Ammon's horn (tissue), 1 donor: ENCODE measurements around the gene KRT40.

ENCODE experiments used
- DNase-seq: peaks from one replicate; pipeline ENCODE4 v3.0.0-alpha.2; 2016; ENCODE audit warnings: low spot score

The KRT40 gene

DNA sequence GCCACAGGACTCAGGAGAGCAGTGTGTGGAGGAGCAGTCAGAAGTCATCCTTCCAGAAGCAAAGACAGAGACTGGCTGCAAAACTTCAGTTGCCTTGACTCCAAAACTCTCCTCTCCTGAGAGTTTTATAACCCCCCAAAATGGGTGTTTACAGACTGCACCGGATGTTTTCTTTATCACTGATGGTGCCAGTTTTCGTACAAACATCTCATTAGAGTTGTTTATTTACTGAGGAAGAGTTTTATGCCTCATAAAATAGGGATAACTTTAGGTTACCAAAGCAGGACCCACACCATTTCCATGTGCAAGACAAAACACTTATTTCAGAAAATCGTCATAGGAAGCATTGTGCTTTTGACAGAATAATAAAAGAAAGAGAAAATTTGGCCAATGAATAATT lies at the start of gene KRT40:
TSS of gene KRT40 (minus strand) at position 101 of the 400 bp plus-strand sequence. CDS start at position 48, 53 bp downstream.
- no peak for DNase-seq

DNA sequence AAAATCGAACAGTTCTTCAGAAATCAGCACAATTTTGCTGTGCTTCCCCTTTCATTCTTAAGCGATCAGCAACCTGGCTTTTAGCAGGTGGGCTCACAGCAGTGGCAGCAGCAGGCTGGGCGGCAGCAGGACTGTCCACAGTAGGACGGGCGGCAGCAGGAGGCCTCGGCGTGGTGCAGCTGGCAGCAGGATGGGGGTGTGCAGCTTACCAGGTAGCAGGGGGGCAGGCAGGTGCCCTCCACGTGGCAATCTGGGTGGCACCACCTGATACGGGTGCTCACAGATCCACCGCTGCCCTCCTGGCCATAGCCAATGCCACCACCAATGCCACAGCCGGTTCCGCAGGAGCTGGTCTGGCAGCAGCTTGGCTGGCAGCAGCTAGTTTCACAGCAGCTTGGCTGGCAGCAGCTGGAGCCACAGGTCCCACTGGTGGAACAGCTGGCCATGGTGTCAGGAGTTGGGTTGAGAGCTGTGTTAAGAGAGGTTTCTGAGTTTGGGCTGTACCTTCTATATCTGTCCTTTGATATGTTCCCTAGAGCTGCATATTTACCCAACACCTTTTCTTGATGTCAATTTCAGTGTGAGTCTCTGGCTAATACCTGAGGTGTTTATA lies 45.6 kb upstream of the KRT40 start, which contains the start of gene KRTAP1-4:
TSS of gene KRTAP1-4 (minus strand) at position 563 of the 613 bp plus-strand sequence. CDS start at position 446, 117 bp downstream.
- no peak for DNase-seq

DNA sequence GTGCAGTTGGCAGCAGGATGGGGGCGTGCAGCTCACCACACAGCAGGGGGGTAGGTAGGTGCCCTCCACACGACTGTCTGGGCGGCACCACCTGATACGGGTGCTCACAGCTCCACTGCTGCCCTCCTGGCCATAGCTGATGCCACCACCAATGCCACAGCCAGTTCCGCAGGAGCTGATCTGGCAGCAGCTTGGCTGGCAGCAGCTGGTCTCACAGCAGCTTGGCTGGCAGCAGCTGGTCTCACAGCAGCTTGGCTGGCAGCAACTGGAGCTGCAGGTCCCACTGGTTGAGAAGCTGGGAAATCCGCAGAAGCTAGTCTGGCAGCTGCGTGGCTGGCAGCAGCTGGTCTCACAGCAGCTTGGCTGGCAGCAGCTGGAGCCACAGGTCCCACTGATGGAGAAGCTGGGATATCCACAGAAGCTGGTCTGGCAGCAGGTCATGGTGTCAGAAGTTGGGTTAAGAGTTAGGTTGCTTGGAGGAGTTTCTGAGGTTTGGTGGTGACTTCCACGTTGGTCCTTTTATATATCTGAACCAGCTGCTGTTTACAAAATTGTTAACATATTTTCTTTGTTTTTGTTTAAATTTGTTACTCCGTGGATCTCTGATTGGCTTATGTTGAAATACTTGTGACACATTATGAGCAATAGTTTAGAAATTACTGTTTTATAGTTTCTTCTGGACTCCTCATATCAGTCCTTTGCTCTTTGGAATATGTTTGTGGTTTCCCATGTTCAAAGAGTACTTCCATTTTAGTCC lies 42.8 kb upstream of the KRT40 start, which contains the start of gene KRTAP1-5:
TSS of gene KRTAP1-5 (minus strand) at position 494 of the 757 bp plus-strand sequence. CDS start at position 441, 53 bp downstream.
- no peak for DNase-seq

DNA sequence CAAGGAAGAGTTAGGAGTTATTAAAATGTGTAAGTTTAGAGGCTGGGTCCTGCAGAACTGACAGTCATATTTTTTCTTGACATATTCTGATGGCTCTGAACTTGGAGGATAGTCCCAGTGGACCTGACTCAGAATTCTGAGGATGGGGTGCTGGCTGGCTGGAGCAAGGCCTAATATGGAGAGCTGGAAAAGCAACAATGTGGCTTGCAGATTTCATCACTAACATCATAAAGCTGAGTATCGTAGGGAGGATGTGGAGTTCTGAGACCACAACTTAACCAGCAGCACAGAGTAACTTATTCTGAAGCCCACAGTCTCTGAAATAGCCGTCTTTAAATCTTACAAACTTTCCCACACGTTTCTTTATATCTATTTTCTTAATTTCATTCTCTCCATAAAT lies 40.6 kb upstream of the KRT40 start:
- no peak for DNase-seq

DNA sequence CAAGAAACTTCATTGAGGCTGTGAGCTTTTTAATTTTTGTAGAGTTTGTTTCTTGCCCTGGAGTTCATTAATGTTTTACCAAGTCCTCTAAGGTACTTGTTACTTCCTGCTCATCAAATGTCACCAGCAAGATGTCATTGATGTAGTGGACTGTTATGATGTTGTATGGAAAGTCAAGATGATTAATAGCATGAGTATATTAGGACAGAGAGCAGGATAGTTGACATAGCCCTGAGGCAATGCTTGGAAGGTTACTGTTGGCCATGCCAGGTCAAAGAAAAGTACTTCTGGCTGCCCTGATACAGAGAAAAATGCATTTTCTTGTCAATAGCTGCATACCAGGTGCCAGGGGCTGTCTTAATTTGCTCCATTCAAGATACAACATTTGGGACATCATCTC lies 36.2 kb upstream of the KRT40 start:
- DNase-seq: no peak

DNA sequence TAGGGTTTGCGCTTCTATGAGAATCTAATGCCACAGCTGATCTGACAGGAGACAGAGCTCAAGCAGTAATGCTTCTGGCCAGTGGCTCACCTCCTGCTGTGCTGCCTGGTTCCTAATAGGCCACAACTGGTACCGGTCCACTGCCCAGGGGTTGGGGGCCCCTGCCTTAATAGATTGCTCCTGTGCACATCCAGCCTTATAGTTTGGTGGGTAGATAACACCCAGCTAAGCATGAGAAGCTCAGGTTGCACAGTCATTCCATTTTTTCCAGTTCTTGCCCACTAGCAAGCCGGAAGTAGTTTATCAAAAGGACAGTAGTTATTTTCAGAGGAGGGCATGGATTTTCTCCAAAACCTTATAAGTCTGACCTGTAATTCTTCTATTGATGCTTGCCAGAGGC lies 35.3 kb upstream of the KRT40 start:
- DNase-seq: no peak

DNA sequence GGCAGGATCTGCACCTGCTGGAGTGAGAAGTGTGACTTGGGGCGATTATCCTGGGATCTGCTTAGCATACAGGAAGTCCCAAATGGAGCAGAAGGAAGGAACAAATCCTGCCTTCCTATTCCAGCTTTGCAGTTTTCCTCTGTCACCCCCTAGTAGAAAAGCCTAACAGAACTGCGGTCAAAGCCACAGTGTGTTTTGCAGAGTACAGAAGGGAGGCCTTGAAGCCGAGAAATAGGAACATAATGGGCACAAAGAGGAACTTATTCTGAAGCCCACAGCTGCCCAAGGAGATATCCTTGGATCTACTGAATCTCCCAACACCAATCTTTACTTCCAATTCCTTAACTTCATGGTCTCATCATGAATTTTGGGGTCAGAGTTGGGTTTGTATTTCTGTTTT lies 34.4 kb upstream of the KRT40 start:
- no peak for DNase-seq

DNA sequence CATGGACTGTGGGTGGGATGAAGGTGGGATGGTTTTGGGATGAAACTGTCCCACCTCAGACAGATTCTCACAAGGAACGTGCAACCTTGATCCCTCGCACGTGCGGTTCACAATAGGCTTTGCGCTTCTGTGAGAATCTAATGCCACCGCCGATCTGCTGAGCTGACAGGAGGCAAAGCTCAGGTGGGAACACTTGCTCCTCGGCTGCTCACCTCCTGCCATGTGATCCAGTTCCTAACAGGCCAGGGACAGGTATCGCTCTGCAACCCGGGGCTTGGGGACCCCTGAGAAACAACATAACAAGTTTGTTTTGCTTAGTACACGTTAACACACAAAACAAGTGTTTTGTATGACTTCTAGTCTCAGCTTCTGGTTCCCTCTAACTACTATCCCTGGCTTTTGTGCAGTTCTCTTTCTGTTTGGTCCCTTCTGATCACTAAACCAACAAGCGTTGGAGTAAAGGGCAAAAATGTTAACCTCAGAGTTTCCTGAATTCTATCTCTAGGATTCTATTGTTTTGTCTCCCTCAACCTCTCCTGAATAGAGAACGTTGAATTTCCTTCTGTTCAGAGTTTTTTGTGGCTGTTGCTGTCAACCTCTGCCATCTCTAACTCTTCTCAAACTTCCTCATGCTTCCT lies 32.6 kb upstream of the KRT40 start:
- DNase-seq: no peak

DNA sequence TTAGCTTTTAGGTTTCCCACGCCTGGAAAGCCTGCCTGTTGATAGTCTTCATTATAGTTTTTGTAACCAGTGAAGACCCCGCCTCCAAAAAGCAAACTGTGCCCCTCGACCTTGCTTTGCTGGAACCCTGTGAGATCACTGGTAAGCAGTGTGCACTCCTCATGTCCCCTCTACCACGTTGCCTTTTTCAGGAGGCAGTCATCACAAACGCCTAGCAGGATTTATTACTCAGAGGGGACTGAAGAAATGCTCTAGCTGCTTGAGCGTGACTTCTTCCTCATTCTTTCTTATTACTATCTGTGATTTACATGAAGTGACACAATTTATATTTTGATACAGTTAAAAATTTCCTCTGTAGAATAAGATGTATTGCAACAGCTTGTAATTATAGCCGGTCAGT lies 31.3 kb upstream of the KRT40 start:
- no peak for DNase-seq

DNA sequence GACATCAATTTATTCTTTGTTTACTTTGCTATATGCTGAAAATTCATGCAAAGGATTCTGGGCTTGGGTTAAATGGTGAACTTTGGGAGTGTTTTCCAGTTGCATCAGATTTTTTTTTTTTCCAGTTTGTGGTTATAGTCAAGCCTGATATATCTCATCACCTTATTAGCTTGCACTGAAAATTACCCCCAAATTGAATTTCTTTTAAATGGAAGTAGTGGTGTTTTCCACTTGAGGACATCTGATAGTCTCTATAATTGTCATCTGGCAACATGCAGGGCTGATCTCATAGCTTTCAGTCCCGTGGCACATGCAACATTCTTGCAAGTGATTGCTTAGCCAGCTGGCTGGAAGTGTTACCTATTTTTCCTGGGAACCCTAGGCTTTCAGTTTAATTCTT lies 29.5 kb upstream of the KRT40 start:
- no peak for DNase-seq

DNA sequence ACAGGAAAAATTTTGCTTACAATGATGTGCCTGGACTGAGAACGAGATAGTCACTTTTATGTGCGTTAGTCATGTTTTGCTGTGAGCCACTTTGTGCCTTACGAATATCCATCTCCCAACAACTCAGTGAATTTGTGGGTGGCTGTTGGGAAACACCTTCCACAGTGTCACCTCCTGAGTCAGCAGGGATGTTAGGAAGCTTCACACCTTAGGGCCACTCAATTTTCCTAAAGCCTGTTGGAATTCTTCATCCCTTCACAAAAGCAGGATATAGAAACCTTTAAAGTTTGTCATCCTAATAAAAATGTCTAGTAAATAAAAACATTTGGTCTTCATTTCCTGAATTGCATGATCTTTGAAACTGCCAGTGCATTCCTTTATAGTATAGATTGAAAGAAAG lies 29.1 kb upstream of the KRT40 start:
- DNase-seq: no peak

DNA sequence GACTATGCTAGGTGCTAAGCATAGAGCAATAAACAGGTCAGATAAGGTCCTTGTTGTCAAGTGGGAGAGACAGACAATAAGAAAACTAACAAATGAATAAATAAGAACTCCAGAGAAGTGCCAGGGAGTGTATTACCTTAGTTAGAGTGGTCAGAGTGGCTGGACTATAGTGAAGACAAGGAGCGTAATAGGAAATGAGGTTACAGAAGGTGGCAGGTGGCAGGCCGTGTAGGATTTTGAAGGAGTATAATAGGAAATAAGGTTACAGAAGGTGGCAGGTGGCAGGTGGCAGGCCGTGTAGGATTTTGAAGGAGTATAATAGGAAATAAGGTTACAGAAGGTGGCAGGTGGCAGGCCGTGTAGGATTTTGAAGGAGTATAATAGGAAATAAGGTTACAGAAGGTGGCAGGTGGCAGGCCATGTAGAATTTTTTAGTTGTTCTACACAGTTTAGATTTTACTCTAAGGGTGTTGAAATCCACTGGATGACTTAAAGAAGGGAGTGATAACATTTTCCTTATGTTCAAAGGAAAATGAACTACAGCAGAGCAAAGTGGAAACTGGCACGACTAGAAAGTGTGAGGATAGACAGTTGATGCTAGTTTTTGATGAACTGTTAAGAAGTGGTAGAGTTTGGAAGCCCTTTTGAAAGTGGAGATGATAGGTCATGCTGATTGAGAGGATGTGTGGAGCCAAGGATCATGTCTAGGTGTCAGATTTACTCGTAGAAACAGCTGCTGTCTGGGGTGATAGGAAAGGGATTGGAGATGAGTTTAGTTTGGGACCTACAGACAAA lies 28.4 kb upstream of the KRT40 start:
- no peak for DNase-seq

DNA sequence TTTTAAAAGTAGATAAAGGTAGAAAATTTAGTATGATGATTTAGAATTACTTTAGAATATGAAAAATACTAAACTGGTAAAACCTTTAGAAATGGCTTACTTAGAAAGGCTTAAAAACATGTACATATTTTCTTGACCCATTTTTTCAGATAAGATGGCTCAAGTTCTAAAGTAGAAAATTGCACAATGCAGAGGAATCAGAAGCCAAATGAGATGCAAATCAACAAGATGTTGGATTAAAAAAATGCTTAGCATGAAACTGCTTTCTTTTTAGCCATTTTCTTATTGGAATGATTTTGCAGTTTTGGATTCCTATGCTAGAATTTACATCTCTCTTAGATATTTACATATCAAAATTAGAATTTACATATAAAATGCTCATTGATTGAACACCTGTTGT lies 26.3 kb upstream of the KRT40 start:
- DNase-seq: no peak

DNA sequence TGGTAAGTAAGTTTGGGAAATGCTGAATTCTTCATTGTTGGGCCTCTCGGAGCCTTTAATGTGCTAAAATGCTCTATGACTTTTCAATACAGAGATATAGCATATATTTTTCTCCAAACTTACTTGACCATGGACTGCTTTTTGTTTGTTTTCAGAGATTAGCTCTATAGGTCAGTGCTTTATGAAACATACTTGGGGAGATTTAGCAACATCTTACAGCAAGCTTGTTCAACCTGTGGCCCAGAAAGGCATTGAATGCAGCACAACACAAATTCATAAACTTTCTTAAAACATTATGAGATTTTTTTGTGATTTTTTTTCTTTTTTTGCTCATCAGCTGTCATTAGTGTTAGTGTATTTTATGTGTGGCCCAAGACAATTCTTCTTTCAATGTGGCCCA lies 25.8 kb upstream of the KRT40 start:
- no peak for DNase-seq

DNA sequence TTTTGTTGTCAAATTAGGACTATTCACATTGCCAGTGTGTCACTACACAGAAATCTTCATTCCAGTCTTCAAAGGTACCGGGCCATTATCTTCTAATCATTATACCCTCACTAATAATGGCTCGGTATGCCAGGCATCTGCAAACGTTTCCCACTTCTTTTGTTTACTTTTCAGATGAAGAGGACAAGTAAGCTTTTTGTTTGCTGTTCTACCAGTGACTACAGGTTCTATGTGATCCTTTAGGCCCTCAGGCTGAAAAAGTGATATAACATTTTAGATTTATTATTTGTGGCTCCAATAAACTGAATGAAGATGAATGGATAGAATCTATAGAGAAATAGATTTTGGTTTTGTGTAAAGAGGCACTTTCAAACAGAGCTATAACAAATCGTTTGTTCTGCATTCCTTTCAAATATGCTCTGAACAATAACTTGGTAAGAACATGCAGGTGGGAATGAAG lies 25.2 kb upstream of the KRT40 start:
- no peak for DNase-seq

DNA sequence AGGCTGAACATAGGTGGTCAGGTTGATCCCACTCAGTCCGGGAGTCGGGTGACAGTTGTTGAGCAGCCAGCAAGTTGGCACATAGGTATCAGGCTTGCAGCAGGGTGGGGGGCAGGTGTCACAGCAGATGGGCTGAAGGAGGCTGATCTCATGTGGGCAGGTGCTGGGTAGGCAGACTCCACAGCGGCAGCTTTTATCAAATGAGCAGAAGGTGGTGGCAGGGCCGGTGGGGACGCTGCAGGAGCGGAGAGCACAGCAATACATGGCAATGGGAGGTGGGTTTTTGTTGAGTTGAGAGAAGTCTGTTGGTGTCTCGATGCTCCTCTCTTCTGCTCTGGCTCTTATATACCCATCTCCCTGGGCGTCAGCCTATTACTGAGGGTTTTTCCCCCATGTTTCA lies 24.7 kb upstream of the KRT40 start, which contains the start of gene KRTAP3-1:
TSS of gene KRTAP3-1 (minus strand) at position 318 of the 400 bp plus-strand sequence. CDS start at position 264, 54 bp downstream.
- no peak for DNase-seq

DNA sequence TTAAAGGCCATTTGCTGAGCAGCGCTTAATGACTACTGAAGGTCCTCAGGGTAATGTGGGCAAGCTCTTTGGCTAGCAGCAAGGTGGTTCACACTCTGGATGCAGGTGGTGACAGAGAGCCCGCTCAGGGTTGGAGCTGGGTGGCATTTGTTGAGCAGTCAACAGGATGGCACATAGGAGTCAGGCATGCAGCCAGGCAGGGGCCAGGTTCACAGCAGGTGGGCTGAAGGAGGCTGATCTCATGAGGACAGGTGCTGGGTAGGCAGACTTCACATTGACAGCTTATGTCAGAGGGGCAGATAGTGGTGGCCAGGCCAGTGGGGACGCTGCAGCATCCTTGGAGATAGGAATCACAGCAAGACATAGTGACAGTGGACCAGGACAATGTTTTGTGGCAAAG lies 20.3 kb upstream of the KRT40 start:
- no peak for DNase-seq

DNA sequence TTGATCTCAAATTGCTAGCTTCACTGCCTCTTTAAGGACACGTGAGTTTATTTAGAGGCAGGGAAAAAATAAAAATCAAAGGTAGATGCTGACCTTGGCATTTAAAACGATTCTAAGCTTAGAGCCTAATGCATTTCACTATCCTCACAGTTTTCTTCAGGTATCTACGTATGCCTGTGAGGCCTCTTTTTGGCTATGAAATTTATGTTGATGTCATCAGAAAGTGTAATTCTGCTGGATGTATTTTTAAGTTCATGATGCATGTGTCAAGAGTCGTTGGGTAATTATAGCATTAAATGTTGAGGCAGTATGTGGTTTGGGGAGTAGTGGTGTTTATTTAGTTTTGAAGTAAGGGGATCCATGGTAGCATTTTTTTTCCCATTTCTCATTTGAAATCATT lies 19.8 kb upstream of the KRT40 start:
- DNase-seq: no peak

DNA sequence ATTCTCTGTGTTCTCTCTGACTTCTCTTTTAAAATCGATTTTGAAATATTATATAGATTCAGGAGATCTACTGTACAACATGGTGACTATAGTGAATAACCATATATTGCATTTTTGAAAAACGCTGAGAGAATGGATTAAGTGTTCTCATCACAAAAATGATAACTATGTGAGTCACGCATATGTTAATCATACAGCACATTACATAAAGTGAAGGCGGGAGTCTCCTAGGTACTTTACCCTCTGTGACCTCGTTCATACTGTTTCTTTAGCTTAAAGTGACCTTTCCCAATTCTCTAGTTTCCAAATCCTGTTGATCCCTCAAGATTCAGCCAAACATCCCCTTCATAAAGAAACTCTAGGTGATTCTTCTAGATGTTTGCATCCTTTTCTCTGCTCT lies 18.7 kb upstream of the KRT40 start:
- no peak for DNase-seq

DNA sequence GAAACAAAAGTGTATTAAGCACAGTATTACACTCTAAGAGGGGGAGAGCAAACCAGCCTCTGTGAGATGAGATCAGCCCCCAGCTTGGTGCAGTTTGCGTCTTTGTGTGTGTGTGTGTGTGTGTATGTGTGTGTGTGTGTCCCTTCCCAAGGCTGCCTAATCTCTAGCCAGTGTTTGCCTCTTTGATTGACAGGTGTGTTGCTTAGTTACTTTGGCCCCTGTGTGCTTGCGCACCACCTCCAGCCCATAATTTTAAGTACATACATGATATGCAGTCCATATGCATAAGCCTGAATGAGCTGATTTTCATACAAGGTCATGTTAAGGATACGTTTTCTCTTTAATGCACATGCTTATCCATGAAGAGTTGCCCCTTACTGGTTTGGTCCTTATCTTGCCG lies 17.7 kb upstream of the KRT40 start:
- no peak for DNase-seq

DNA sequence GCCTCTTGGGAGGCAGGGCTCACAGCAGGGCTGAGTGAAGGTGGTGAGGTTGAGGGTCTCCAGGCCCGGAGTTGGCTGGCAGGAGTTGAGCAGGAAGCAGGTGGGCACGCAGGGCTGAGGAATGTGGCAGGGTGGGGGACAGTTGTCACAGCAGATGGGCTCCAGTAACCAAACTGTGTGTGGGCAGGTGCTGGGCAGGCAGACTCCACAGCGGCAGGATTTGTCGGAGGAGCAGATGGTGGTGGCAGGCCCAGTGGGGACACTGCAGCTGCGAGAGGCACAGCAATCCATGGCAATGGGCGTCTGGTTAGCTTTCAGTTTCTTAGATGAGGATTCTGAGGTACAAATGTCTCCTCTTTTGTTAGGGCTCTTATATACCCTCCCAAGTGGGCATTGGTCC lies 15.4 kb upstream of the KRT40 start, which contains the start of gene KRTAP3-2:
TSS of gene KRTAP3-2 (minus strand) at position 344 of the 400 bp plus-strand sequence. CDS start at position 291, 53 bp downstream.
- DNase-seq: peak; percentile 4

DNA sequence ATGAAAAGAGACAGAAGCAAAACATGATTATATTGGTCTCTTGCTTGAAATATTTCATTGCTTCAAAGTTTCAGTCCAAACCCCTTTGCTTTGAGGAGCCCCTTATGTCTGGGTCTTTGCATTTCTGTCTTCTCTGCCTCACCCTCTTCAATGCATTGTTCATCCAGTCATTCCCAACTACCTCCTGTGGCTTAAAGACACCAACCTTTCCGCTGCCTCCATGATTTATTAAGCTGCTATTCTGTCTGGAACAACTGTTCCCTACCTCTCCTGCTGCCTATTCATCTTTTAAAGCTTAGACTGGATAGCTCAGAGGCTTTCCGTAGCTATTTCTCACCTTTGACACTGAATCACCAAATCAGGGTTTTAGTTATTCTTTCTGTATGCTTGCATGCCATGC lies 13.2 kb upstream of the KRT40 start:
- DNase-seq: no peak
